ENCODE measurements around the gene CFAP299.

The CFAP299 gene

DNA sequence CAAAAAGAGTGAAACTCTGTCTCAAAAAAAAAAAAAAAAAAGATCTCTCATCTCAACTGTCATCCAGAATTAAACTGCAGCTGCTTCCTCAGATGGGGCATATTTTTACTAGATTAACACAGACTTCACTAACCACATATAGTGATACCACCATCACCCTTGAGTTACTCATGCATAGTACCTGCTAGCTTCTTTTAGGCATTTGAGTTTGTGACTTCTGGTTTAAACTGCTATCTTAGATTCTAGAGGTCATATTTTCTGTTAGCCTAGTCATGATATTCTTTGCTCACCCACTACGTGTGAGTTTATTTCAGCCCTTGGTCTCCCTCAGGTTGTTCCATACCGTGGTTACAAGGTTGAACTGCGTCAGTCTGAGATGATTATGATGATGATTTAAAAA, 540.1 kb downstream of the CFAP299 start:
- Histone ChIP-seq H3K27me3 (replicated peaks; ENCODE audit: insufficient read depth, low read length) (no peaks in the 10 kb centered on the region), H3K36me3 (replicated peaks; ENCODE audit: insufficient read depth, low read length) (no peaks in the 10 kb centered on the region), H3K9me3 (replicated peaks; ENCODE audit: insufficient read depth, low read length) (no peaks in the 10 kb centered on the region), H3K4me2 (ENCODE audit: low read depth, low read length) (no peak overlapping the region), H3K9me2 (replicated peaks; ENCODE audit: insufficient read depth, low read length) (no peaks in the 10 kb centered on the region), H3F3A (ENCODE audit: insufficient read depth, low read length) (no peaks in the 10 kb centered on the region), H3K9ac (ENCODE audit: low read length) (no peak overlapping the region), H4K20me1 (ENCODE audit: insufficient read depth, low read length) (no peaks in the 10 kb centered on the region), H3K27ac (ENCODE audit: low read length) (no peak overlapping the region), H3K4me1 (ENCODE audit: low read length) (no peaks in the 10 kb centered on the region), H2AFZ (ENCODE audit: low read length) (no peak overlapping the region), H3K4me3 (ENCODE audit: low read length) (no peak overlapping the region), H3K79me2 (ENCODE audit: low read length) (no peaks in the 10 kb centered on the region)
- TF ChIP-seq EZH2 (optimal IDR thresholded peaks at IDR 0.05; ENCODE audit: low read depth, low read length) (no peak), EZH2phosphoT487 (IDR thresholded peaks at IDR 0.05; ENCODE audit: low read length) (no peak)
- TF ChIP-seq, protein P1, sequence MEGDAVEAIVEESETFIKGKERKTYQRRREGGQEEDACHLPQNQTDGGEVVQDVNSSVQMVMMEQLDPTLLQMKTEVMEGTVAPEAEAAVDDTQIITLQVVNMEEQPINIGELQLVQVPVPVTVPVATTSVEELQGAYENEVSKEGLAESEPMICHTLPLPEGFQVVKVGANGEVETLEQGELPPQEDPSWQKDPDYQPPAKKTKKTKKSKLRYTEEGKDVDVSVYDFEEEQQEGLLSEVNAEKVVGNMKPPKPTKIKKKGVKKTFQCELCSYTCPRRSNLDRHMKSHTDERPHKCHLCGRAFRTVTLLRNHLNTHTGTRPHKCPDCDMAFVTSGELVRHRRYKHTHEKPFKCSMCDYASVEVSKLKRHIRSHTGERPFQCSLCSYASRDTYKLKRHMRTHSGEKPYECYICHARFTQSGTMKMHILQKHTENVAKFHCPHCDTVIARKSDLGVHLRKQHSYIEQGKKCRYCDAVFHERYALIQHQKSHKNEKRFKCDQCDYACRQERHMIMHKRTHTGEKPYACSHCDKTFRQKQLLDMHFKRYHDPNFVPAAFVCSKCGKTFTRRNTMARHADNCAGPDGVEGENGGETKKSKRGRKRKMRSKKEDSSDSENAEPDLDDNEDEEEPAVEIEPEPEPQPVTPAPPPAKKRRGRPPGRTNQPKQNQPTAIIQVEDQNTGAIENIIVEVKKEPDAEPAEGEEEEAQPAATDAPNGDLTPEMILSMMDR (IDR thresholded peaks at IDR 0.05; ENCODE audit: low read length): no peak
- no peak for DNase-seq

DNA sequence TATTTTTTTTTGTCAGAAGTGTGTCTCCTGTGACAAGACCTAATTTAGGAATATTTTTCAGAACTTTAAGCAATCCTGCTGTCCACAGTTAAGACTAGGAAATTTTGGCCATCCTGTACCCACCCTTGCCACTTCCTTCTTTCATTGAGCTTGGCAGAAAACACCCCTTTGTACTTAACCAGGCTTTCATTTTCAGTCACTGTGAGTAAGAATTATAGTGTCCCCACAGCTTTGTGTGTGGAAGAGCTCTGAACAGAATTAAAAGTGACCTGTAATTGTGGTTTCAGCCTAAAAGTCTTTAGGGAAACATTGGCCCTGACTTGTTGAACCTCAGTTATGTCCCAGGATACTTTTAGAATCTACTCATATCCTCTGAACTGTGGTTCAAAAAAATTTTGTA, 541.3 kb downstream of the CFAP299 start:
- DNase-seq: peak; percentile 23
- no peak overlapping the region for H3K27ac ChIP-seq (ENCODE audit: low read length)

DNA sequence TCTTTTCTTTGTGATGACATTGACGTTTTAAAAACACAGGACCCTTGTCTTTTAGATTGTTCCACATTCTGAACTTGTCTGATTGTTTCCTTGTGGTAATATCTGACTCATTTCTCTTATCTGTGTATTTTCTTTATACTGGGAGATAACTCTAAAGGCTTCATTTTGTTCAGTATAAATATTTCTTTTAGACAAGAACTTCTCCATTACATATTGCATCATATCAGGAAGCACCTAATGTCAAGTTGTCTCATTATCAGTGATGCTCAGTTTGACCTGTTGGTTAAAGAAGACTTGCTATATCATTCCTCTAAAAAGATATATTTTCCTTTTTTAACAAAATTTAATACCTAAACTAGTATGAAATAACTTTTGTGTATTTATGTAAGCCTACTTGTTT, 542.7 kb downstream of the CFAP299 start:
- no peak for DNase-seq
- H3K9me3 ChIP-seq (replicated peaks; ENCODE audit: insufficient read depth, low read length): no peaks in the 10 kb centered on the region
- H3K4me2 ChIP-seq (ENCODE audit: low read depth, low read length): no peak overlapping the region
- no peaks in the 10 kb centered on the region for H3K36me3 ChIP-seq (replicated peaks; ENCODE audit: insufficient read depth, low read length)
- no peak overlapping the region for H3K27ac ChIP-seq (ENCODE audit: low read length)
- no peak overlapping the region for H3K9ac ChIP-seq (ENCODE audit: low read length)
- no peaks in the 10 kb centered on the region for H4K20me1 ChIP-seq (ENCODE audit: insufficient read depth, low read length)
- H3K4me1 ChIP-seq (ENCODE audit: low read length): no peaks in the 10 kb centered on the region
- H3K27me3 ChIP-seq (replicated peaks; ENCODE audit: insufficient read depth, low read length): no peaks in the 10 kb centered on the region
- H3K4me3 ChIP-seq (ENCODE audit: low read length): no peak overlapping the region
- no peaks in the 10 kb centered on the region for H3K79me2 ChIP-seq (ENCODE audit: low read length)
- no peaks in the 10 kb centered on the region for H3F3A ChIP-seq (ENCODE audit: insufficient read depth, low read length)
- TF ChIP-seq EZH2 (optimal IDR thresholded peaks at IDR 0.05; ENCODE audit: low read depth, low read length) (no peak), EZH2phosphoT487 (IDR thresholded peaks at IDR 0.05; ENCODE audit: low read length) (no peak)
- TF ChIP-seq, protein P1 (IDR thresholded peaks at IDR 0.05; ENCODE audit: low read length): no peak
- no peak overlapping the region for H2AFZ ChIP-seq (ENCODE audit: low read length)
- no peaks in the 10 kb centered on the region for H3K9me2 ChIP-seq (replicated peaks; ENCODE audit: insufficient read depth, low read length)

More for the DNA sequence above, 541.3 kb downstream of the CFAP299 start:
- no peak overlapping the region for H3K9ac ChIP-seq (ENCODE audit: low read length)
- no peak overlapping the region for H3K4me3 ChIP-seq (ENCODE audit: low read length)
- H3K27me3 ChIP-seq (replicated peaks; ENCODE audit: insufficient read depth, low read length): no peaks in the 10 kb centered on the region
- H3K4me2 ChIP-seq (ENCODE audit: low read depth, low read length): no peak overlapping the region
- H3K4me1 ChIP-seq (ENCODE audit: low read length): no peaks in the 10 kb centered on the region
- no peaks in the 10 kb centered on the region for H3K9me2 ChIP-seq (replicated peaks; ENCODE audit: insufficient read depth, low read length)
- no peaks in the 10 kb centered on the region for H3K36me3 ChIP-seq (replicated peaks; ENCODE audit: insufficient read depth, low read length)
- no peak for TF ChIP-seq EZH2phosphoT487 (IDR thresholded peaks at IDR 0.05; ENCODE audit: low read length)
- no peak for TF ChIP-seq EZH2 (optimal IDR thresholded peaks at IDR 0.05; ENCODE audit: low read depth, low read length)
- TF ChIP-seq, protein P1 (IDR thresholded peaks at IDR 0.05; ENCODE audit: low read length): no peak
- H2AFZ ChIP-seq (ENCODE audit: low read length): no peak overlapping the region
- no peaks in the 10 kb centered on the region for H3F3A ChIP-seq (ENCODE audit: insufficient read depth, low read length)
- no peaks in the 10 kb centered on the region for H4K20me1 ChIP-seq (ENCODE audit: insufficient read depth, low read length)
- no peaks in the 10 kb centered on the region for H3K9me3 ChIP-seq (replicated peaks; ENCODE audit: insufficient read depth, low read length)
- no peaks in the 10 kb centered on the region for H3K79me2 ChIP-seq (ENCODE audit: low read length)

All from MM.1S (cell line).